T follicular helper cell (primary cell): Measurements from ENCODE around the gene GRIA4.
"Not testable (repeated sequence)": the region's sequence is repeated elsewhere in the genome, so short reads cannot be mapped to it uniquely, and the experiment has no call there.

Experiments used
- DNase-seq: peaks from one replicate; pipeline ENCODE4 v3.0.0-alpha.2; 2020; ENCODE audit warnings: low read depth

GRIA4 gene

GRCh38 chr11:106001304-106002012, 391.6 kb downstream of the GRIA4 start:
- no peak for DNase-seq

DNA sequence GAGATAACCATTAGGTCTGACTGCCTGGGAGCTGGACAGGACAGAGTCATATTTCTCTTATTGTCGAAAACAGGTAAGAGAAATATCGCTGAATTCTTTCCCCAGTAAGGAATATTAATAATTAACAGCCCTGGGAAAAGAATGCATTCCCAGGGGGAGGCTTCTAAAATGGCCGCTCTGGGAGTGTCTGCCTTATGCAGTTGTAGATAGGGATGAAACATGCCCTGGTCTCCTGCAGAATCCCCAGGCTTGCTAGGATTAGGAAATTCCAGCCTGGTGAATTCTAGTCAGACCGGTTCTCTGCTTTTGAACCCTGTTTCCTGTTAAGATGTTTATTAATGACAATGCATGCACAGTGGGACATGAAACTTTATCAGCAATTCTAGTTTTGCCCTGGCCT, 393.2 kb downstream of the GRIA4 start:
- not testable (repeated sequence) for DNase-seq

- no peak for DNase-seq
Observed at GRCh38 chr11:106011481-106011880, 401.6 kb downstream of the GRIA4 start.

- no peak for DNase-seq
Observed at GRCh38 chr11:106012744-106013143, 402.9 kb downstream of the GRIA4 start.

- DNase-seq = no peak
Observed at GRCh38 chr11:106014035-106014434, 404.2 kb downstream of the GRIA4 start.

DNA sequence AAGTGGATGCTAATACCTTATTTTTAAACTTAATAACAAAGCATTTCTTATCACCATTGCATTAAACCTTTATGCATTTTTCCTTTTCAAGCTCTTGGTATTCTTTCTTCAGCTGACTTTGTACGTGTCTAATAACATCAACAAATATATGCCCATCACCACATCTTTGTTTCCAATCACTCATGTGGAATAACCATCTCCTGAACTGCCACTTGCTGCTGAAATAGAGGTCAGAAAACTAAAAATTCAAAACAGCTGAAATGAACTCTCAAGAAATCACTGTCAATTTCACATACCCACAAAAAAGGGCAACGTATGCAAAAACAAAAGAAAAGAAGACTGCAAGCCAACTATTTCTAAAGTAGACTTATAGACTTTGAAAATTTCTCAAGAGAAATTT, 404.7 kb downstream of the GRIA4 start:
- DNase-seq = no peak

- DNase-seq = no peak
Observed at GRCh38 chr11:106015066-106015465, 405.2 kb downstream of the GRIA4 start.

- no peak for DNase-seq
Observed at GRCh38 chr11:106017093-106017492, 407.2 kb downstream of the GRIA4 start.

DNA sequence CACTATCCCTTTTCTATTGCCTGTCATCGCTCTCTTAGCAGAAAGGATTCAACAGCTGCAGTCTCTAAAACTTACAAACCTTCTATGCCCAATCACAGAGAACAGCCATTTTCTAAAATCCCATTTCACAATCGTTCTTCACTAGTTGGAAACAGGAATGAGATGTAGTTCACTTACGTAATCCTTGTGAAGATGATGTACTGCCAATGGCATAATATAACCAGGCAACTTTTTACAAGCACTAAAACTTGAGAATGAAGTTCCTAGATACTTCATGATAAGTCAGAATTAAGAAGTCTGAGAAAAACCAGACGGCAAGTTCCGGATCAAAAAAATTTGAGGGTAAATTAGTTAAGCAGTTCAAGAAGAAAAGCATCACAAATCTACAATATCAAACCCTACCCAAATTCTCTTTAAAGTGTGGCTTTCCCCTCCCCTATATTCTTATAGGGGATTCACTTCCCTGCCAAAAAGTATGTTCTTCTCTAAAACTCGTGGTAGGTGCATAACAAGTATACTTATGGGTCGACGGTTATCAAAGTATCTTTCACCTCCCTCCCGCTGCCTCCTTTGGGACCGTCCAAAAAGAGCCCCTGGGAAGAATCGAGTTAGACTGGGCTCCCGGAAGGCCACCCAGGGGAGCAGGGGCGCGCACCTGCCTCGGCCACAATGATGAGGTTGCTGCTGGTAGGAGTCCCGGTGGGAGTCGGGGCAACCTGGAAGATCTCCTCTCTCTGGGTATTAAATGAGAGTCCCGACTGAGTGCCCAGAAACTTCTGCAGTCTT, 411.5 kb downstream of the GRIA4 start:
- no peak for DNase-seq

DNA sequence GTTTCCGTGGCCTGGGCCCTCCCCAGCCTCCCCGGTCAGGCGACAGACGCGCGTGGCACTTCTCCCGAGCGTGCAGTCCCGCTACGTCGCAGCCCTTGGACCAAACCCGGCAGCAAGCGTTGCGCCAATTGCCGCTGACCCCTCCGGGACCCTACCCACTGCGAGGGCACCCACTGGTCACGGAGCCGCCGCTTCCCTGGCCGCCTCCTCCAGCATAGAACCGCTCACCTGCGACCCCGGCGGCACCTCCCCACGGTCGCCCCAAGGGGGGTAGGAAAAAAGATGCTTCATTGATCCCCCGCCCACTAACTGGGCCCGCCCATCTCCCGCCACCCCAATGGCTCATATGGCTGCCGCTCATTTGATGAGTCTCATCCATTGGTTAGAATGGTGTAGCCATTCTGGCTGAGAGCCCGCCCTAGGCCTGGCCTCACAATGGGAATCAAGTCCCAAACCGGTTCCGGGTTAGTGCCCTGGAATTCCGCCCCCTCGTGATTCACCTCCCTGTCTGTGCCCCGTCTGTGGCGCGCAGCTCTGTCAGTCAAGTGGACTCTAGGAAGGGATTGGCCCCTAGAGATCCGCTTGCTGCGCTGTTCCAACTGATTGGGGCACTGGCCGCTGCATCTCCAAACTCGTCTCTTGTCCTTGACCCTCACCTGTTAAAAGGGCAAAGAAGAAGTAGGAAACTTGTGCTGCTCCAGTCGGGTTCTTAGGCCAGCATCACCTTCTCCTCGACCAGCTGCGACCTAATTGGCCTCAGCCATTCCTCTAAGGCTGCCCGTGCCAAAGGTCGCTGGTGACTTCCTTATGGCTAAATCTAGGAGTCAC, 412.3 kb downstream of the GRIA4 start, which contains the start of gene MSANTD4:
Gene MSANTD4, minus strand, starts transcription at position 274 of the 828 bp plus-strand sequence. CDS start 11,323 bp downstream, outside the sequence.
- peak; percentile 93 for DNase-seq

GRCh38 chr11:106022795-106023275, 413.0 kb downstream of the GRIA4 start:
- no peak for DNase-seq

GRCh38 chr11:106030609-106031008, 420.7 kb downstream of the GRIA4 start:
- DNase-seq = no peak

- no peak for DNase-seq
Observed at GRCh38 chr11:106031202-106031810, 421.4 kb downstream of the GRIA4 start.
